Fibroblast of mammary gland (primary cell): ENCODE data around the gene ARHGAP26.
A peak's percentile ranks its signal among the peaks of the same experiment; 100 is the strongest.

ENCODE experiments used
- DNase-seq: peaks from one replicate; pipeline ENCODE4 v3.0.0-alpha.2; 2010; ENCODE audit warnings: low read depth
- H3K4me3 ChIP-seq: 2 replicates; pipeline ENCODE4 v1.5.1; 2011; ENCODE audit warnings: low read depth, mild to moderate bottlenecking, low read length, moderate library complexity; ENCODE audit not compliant: control insufficient read depth
- TF ChIP-seq, protein P1 (sequence below): conservative IDR thresholded peaks from 2 replicates; pipeline ENCODE4 v1.5.1; 2011; ENCODE audit warnings: low read depth, low read length, inconsistent platforms; ENCODE audit not compliant: control insufficient read depth, insufficient read depth

Gene ARHGAP26

GRCh38 chr5:143164557-143164956, 394.4 kb downstream of the ARHGAP26 start:
- DNase-seq, result no peak
- H3K4me3 ChIP-seq, result no peak overlapping the region
- TF ChIP-seq, protein P1, sequence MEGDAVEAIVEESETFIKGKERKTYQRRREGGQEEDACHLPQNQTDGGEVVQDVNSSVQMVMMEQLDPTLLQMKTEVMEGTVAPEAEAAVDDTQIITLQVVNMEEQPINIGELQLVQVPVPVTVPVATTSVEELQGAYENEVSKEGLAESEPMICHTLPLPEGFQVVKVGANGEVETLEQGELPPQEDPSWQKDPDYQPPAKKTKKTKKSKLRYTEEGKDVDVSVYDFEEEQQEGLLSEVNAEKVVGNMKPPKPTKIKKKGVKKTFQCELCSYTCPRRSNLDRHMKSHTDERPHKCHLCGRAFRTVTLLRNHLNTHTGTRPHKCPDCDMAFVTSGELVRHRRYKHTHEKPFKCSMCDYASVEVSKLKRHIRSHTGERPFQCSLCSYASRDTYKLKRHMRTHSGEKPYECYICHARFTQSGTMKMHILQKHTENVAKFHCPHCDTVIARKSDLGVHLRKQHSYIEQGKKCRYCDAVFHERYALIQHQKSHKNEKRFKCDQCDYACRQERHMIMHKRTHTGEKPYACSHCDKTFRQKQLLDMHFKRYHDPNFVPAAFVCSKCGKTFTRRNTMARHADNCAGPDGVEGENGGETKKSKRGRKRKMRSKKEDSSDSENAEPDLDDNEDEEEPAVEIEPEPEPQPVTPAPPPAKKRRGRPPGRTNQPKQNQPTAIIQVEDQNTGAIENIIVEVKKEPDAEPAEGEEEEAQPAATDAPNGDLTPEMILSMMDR, result no peak

DNA sequence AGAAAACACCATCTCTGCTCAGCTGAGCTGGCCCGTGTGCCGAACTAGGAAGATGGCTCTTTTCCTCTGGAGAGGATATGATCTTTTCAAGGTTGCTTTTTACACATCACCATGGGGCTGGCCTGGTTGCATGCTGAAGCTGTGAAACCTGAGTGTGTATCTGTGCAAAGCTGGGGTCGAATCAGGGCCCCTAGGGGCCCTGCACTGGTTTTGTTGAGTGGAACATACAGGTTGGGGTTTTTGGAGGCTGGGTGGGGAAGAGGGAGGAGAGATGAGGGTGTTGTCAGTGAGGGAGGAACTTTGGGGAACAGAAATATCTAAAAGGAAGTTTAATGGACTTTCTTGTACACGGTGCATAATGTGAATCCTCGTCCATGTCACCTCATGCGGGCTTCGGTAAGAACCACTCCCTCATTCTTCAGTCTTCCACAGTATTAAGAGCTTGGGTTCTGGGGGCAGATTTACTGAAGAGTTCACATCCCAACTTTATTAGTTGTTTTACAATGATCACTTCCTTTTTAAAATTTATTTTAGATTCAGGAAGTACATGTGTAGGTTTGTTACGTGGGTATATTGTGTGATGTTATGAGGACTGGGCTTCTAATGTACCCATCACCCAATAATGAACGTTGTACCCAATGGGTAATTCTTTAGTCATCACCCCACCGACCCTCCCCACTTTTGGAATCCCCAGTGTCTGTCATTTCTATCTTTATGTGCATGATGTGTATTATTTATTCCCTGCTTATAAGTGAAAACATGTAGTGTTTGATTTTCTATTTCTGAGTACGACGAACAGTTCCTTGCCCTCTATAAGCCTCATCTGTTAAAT, 395.1 kb downstream of the ARHGAP26 start:
- no peak for DNase-seq
- TF ChIP-seq, protein P1, result no peak
- no peak overlapping the region for H3K4me3 ChIP-seq

GRCh38 chr5:143166090-143166489, 395.9 kb downstream of the ARHGAP26 start:
- no peak overlapping the region for H3K4me3 ChIP-seq
- TF ChIP-seq, protein P1, result no peak
- no peak for DNase-seq

- no peak overlapping the region for H3K4me3 ChIP-seq
- no peak for DNase-seq
- TF ChIP-seq, protein P1, result no peak
Observed at GRCh38 chr5:143166661-143167420, 396.7 kb downstream of the ARHGAP26 start.

- peak; percentile 36 for DNase-seq
- no peak overlapping the region for H3K4me3 ChIP-seq
- TF ChIP-seq, protein P1, result no peak
Observed at GRCh38 chr5:143168171-143168741, 398.1 kb downstream of the ARHGAP26 start.

- no peak overlapping the region for H3K4me3 ChIP-seq
- TF ChIP-seq, protein P1, result no peak
- no peak for DNase-seq
Observed at GRCh38 chr5:143168921-143169810, 399.0 kb downstream of the ARHGAP26 start.
